ENCODE measurements around the gene CEP78.
"Not testable (repeated sequence)": the region's sequence is repeated elsewhere in the genome, so short reads cannot be mapped to it uniquely, and the experiment has no call there.

The CEP78 gene, protein sequence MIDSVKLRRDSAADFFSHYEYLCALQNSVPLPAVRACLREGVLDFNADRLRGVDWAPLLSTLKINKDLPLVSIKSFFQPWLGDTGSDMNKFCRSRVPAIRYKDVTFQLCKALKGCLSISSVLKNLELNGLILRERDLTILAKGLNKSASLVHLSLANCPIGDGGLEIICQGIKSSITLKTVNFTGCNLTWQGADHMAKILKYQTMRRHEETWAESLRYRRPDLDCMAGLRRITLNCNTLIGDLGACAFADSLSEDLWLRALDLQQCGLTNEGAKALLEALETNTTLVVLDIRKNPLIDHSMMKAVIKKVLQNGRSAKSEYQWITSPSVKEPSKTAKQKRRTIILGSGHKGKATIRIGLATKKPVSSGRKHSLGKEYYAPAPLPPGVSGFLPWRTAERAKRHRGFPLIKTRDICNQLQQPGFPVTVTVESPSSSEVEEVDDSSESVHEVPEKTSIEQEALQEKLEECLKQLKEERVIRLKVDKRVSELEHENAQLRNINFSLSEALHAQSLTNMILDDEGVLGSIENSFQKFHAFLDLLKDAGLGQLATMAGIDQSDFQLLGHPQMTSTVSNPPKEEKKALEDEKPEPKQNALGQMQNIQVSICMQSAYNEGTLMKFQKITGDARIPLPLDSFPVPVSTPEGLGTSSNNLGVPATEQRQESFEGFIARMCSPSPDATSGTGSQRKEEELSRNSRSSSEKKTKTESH

DNA sequence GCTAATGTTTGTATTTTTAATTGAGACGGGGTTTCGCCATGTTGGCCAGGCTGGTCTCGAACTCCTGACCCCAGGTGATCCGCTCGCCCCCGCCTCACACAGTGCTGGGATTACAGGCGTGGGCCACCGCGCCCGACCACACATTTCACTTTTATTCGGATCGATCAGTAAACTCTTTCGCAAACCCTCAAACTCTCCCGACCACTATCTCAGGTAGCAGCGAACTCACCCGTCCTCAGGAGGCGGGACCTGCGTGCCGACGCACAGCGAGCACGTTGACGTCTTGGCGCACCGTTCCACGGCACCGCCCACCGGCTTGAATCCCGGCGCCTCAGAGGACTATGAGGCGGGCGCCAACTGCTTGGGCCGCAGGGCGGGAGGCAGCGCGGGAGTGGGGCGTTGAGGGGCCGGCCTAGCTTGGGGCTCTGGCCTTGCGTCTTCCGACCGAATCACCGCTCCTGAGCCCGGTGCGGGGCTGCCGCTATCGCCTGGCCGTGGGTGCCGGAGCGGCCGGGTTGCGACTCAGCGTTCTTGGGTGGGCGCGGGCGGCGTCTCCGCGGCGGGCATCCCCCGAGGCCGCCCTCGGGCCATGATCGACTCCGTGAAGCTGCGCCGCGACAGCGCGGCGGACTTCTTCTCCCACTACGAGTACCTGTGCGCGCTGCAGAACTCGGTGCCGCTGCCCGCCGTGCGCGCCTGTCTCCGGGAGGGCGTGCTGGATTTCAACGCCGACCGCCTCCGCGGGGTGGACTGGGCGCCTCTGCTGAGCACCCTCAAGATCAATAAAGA, at the start of gene CEP78:
Gene CEP78 (plus strand): TSS at position 314 of the 789 bp plus-strand sequence. CDS start 276 bp downstream, at position 590.
- peak; percentile 93 for DNase-seq

DNA sequence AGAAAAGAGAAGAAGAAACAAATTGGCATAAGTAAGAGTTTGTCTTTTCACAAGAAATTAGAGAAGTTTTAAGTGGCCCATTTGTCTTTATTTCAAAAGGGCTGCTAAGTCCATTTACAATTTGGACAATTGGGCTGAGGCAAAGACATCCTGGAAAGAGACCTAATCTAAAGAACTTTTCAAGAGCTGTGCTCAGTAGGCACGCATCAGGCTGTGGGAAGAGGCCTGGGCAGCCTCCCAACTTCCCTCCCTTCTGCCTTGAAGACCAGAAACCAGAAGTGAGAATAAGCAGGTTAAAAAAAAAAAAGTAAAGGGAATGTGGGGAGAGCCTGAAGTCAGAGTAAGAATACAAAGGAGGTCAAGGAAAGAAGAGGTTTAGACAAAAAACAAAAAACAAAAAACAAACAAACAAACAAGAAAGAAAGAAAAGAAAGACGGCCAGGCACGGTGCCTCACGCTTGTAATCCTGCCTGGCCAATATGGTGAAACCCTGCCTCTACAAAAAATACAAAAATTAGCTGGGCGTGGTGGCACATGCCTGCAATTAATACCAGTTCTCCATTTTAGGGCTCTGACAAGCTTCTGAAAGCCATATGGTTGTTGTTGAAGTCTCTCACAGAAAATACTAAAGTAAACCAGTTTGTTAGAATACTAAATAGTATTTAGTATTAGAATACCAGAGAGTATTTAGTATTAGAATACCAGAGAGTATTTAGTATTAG, 48.0 kb upstream of the CEP78 start:
- no peak for DNase-seq

GRCh38 chr9:78188594-78188993, 47.3 kb upstream of the CEP78 start:
- no peak for DNase-seq

- no peak for DNase-seq
Observed at GRCh38 chr9:78189001-78189400, 46.9 kb upstream of the CEP78 start.

- DNase-seq = no peak
Observed at GRCh38 chr9:78189461-78189860, 46.4 kb upstream of the CEP78 start.

- DNase-seq = no peak
Observed at GRCh38 chr9:78191931-78192330, 43.9 kb upstream of the CEP78 start.

GRCh38 chr9:78196258-78196657, 39.6 kb upstream of the CEP78 start:
- no peak for DNase-seq

GRCh38 chr9:78201158-78201777, 34.6 kb upstream of the CEP78 start:
- peak; percentile 60 for DNase-seq

- no peak for DNase-seq
Observed at GRCh38 chr9:78207319-78207718, 28.6 kb upstream of the CEP78 start.

DNA sequence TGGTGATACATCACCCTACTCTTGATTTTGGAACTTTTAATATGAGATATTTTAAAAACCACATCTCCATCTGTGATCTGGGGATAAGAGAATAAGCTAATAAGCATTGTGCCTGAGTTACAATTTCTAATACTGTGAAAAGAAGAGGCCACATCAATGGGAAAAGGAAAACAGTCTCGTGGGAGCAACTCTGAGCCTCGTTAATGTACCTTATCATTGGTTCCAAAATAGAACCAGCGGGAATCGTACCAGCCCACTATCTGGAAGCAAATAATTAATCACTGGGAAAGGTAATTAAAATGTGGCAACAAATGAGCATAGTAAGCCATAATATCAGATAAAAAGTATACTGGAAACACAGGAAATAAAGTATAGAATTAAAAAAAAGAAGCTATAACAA, 28.0 kb upstream of the CEP78 start:
- no peak for DNase-seq

- DNase-seq = no peak
Observed at GRCh38 chr9:78209127-78209526, 26.7 kb upstream of the CEP78 start.

- no peak for DNase-seq
Observed at GRCh38 chr9:78210841-78211301, 25.0 kb upstream of the CEP78 start.

DNA sequence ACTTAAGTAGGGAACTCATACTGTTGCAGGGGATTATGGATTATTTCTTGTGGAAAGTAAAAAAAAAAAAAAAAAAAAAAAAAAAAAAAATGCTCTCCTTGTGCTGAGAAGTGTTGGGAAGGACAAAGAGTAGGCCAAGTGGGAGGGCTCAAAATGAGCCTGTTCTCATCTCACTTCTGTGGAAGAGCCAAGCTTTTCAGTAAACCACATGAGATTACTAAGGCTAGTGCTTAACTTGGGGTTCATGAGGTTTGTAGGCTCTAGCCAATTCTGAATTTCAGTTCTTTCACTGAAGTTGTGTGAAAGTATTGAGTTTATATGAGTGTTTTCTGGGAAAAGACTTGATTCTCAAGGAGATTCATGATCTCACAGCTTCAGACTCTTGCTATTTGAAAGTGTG, 23.0 kb upstream of the CEP78 start:
- no peak for DNase-seq

- DNase-seq = no peak
Observed at GRCh38 chr9:78213712-78214111, 22.2 kb upstream of the CEP78 start.

DNA sequence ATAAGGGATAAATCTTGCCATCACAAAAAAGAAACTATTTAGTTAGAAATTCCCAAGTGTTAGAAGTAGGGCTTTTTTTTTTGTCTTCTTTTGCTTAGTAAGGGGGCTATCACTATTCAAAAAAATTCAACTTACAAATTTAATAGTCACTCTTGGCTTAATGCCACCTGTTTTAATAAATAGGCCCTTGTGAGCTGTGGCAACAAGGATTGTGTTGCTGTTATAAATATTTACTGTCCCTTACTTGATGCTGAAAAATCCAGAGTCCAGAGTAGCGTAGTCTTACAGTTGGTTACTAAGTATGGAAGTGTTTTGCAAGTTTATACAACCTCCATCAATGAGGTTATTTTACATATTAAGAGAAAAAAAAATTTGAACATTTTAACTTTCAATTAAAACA, 21.4 kb upstream of the CEP78 start:
- DNase-seq = no peak

- DNase-seq = no peak
Observed at GRCh38 chr9:78215706-78216105, 20.2 kb upstream of the CEP78 start.

DNA sequence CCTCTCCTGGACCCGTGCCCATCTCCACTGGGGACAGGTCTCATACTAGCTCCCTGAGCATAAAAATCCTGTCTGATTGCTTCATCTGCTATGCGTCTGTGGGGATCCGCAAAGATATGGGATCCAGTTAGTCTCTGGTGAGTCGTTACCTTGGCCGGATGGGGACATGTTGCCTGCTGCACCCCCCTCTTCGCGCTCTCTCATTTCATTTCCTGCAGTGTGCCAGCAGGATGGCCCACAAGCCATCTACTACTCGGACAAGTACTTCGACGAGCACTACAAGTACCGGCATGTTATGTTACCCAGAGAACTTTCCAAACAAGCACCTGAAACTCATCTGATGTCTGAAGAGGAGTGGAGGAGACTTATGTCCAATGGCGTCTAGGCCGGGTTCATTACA, 17.0 kb upstream of the CEP78 start:
- no peak for DNase-seq

DNA sequence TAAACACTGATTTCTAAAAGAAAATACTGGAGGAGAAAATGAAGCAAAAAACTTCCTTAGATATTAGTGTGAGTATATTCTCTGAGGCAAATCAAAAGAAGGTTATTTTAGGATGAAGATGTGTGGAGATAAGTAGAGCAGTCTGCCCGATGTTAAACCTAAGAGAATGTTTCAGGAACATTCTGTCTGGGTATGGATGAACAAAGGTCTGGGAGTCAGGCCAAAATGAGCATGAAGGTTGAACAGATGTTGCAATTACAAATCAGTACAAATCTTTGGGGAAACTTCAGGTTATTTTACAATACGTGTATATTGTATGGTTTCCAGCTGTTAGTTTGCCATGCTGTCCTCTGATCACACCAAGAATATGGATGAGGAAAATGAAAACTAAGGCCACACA, 14.4 kb upstream of the CEP78 start:
- no peak for DNase-seq

GRCh38 chr9:78221841-78222240, 14.0 kb upstream of the CEP78 start:
- DNase-seq = not testable (repeated sequence)

DNA sequence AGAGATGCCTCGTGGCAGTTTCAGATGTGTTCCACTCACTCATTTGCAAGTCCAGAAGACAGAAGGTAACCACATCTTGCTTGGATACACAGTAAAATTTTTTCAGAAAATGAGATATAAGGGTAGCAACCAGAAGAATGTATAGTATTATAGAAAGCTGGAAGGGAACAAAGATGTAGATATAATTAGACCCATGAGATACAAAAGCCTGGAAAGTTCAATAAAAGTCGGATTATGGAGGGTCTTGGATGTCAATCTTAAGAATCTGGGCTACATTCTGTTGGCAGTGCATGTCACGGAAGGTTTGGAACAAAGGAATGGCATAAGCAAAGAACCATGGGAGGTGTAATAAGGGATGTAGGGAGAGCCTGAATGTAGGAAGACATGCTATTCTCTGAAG, 5.1 kb upstream of the CEP78 start:
- no peak for DNase-seq

- not testable (repeated sequence) for DNase-seq
Observed at GRCh38 chr9:78232471-78232870, 3.4 kb upstream of the CEP78 start.

- DNase-seq = no peak
Observed at GRCh38 chr9:78234810-78235209, 1.1 kb upstream of the CEP78 start.
